GM18858 (cell line): ENCODE measurements around the gene TBC1D2B.

Experiments
- ATAC-seq: cut with Tn5 transposase; IDR thresholded peaks from one replicate; pipeline ENCODE4 v1.9.1; 2021; ENCODE audit not compliant: unreplicated experiment

The TBC1D2B gene

GRCh38 chr15:78097667-78098066, 20.2 kb upstream of the TBC1D2B start:
- no peak for ATAC-seq

- ATAC-seq: no peak
These were observed 15.9 kb upstream of the TBC1D2B start for GRCh38 chr15:78093242-78094020.

- no peak for ATAC-seq
These were observed 14.9 kb upstream of the TBC1D2B start, which contains the start of gene SH2D7 for GRCh38 chr15:78092261-78093041. SH2D7 (plus strand) TSS chr15:78092561; CDS start chr15:78092585, 24 bp downstream.

- no peak for ATAC-seq
These were observed 13.0 kb upstream of the TBC1D2B start for GRCh38 chr15:78090422-78091063.

GRCh38 chr15:78088773-78089080, 11.2 kb upstream of the TBC1D2B start:
- ATAC-seq: no peak

- no peak for ATAC-seq
These were observed 10.7 kb upstream of the TBC1D2B start for GRCh38 chr15:78087951-78088772.

- ATAC-seq: no peak
These were observed 8.4 kb upstream of the TBC1D2B start for GRCh38 chr15:78085928-78086327.

GRCh38 chr15:78084449-78084750, 6.9 kb upstream of the TBC1D2B start:
- no peak for ATAC-seq

GRCh38 chr15:78083687-78084448, 6.4 kb upstream of the TBC1D2B start:
- no peak for ATAC-seq

- no peak for ATAC-seq
These were observed 5.7 kb upstream of the TBC1D2B start for GRCh38 chr15:78083186-78083585.

GRCh38 chr15:78082743-78083110, 5.2 kb upstream of the TBC1D2B start:
- no peak for ATAC-seq

GRCh38 chr15:78082106-78082742, 4.7 kb upstream of the TBC1D2B start:
- no peak for ATAC-seq

- ATAC-seq: no peak
These were observed 2.6 kb upstream of the TBC1D2B start for GRCh38 chr15:78080088-78080460.

GRCh38 chr15:78079298-78080087, 2.0 kb upstream of the TBC1D2B start:
- no peak for ATAC-seq

GRCh38 chr15:78077871-78078210, 330 bp upstream of the TBC1D2B start:
- no peak for ATAC-seq

GRCh38 chr15:78076231-78077052, 1.1 kb downstream of the TBC1D2B start:
- no peak for ATAC-seq

GRCh38 chr15:78075490-78076230, 1.9 kb downstream of the TBC1D2B start:
- no peak for ATAC-seq
